ENCODE data around the gene RAPGEF6. TPM values are rescaled to one million over a fixed set of nuclear protein-coding genes. Genes with fewer than 3 reads are reported as not detected.

Gene RAPGEF6
- total RNA-seq, 1 donor from 2014 or later = 12.9 TPM

DNA sequence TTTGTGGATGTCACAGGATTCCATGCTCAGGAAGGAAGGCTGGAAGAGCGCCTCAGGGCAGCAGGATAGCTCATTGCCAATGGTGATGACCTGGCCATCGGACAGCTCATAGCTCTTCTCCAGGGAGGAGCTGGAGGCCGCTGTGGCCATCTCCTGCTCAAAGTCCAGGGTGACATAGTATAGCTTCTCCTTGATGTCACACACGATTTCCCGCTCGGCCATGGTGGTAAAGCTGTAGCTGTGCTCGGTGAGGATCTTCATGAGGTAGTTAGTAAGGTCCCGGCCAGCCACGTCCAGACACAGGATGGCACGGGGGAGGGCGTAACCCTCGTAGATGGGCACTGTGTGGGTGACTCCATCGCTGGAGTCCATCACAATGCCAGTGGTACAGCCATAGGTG is 24.3 kb upstream of the RAPGEF6 start:
- TF ChIP-seq CTCF (conservative IDR thresholded peaks at IDR 0.05; ENCODE audit: low read depth, low read length) = no peak
- DNase-seq (ENCODE audit: low read depth) = no peak
- no peak overlapping the region for H3K4me3 ChIP-seq (ENCODE audit: low read depth, low read length)

DNA sequence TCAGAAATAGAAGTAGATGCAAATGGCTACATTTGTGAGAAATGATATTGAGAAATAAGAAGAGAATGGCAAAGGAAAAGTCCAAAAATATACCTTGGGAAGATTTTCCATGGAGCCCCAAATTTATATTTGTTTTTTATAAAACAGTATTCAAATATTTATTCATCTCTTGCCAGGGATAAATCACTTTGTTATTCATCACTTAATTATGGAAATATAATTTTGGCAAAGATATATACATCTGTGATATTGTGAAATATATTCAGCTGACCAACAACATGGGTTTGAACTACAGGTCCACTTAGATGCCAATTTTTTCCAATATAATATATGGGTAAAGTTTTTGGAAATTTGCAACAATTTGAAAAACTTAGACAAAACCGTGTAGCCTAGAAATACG is 19.7 kb upstream of the RAPGEF6 start:
- TF ChIP-seq CTCF (conservative IDR thresholded peaks at IDR 0.05; ENCODE audit: low read depth, low read length) = no peak
- no peak overlapping the region for H3K4me3 ChIP-seq (ENCODE audit: low read depth, low read length)
- no peak for DNase-seq (ENCODE audit: low read depth)

DNA sequence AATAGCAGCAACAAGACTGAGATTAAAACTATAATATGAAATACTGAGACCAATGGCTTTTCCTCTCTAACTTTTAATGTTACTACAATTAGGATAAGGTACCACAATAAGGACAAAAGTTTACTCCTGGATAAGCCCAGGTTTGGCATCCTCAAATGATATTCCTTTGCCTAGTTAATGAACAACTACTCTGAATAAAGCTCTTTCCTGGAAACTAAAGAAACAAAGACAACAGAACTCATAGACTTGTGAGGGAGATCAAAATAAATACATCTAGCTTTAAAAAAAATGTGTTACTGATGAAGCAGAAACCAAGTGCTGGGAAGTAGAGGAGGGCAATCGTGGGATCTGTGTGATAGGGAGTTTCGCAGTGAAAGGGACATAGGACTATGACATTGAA is 19.3 kb upstream of the RAPGEF6 start:
- DNase-seq (ENCODE audit: low read depth) = no peak
- no peak for TF ChIP-seq CTCF (conservative IDR thresholded peaks at IDR 0.05; ENCODE audit: low read depth, low read length)
- H3K4me3 ChIP-seq (ENCODE audit: low read depth, low read length) = no peak overlapping the region

- no peak for DNase-seq (ENCODE audit: low read depth)
- TF ChIP-seq CTCF (conservative IDR thresholded peaks at IDR 0.05; ENCODE audit: low read depth, low read length) = no peak
- no peak overlapping the region for H3K4me3 ChIP-seq (ENCODE audit: low read depth, low read length)
These were observed 14.1 kb upstream of the RAPGEF6 start for GRCh38 chr5:131649161-131649560.

DNA sequence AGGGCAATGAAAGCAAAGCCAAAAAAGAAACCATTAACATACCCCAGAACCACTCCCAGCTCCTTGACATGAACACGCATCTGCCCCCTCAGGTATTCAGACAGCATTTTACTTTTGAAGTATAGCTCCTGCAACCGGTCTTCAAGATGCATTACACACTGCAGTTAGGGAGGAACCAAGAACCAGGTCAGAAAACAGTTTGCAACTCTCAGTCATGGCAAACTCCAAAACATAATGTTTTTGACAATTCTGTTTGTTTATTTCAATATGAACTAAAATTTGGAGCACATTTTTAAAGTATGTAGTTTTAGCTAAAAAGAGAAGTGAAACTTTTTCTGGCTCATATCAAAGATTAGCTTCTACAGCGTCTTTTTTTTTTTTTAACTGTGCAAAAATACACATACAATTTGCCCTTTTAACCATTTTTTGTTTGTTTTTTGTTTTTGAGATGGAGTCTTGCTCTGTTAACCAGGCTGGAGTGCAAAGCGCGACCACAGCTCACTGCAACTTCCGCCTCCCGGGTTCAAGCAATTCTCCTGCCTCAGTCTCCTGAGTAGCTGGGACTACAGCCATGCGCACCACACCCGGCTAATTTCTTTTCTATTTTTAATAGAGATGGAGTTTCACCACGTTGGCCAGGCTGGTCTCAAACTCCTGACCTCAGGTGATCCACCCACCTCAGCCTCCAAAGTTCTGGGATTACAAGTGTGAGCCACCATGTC is 12.2 kb upstream of the RAPGEF6 start:
- no peak for DNase-seq (ENCODE audit: low read depth)
- TF ChIP-seq CTCF (conservative IDR thresholded peaks at IDR 0.05; ENCODE audit: low read depth, low read length) = no peak
- H3K4me3 ChIP-seq (ENCODE audit: low read depth, low read length) = no peak overlapping the region

- DNase-seq (ENCODE audit: low read depth) = no peak
- TF ChIP-seq CTCF (conservative IDR thresholded peaks at IDR 0.05; ENCODE audit: low read depth, low read length) = no peak
- H3K4me3 ChIP-seq (ENCODE audit: low read depth, low read length) = no peak overlapping the region
These were observed 9.8 kb upstream of the RAPGEF6 start for GRCh38 chr5:131644822-131645221.

DNA sequence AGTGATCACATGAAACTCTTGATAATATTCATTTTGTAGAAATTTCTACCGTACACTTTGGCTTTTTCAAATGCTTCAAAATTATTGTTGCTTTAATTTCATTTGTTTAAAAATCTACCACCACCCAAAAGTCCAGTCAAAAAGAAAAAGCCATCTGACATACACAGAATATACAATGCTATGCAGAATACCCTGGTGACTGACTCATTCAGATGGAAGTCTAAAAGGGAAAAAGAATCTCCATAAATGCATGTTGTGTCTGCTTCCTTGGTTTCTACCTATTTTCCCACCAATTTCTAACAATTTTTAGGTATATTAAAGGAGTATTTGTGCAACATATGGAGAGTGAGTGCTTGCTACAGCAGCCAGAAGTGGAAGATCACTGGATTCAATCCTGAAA is 9.3 kb upstream of the RAPGEF6 start:
- no peak for TF ChIP-seq CTCF (conservative IDR thresholded peaks at IDR 0.05; ENCODE audit: low read depth, low read length)
- DNase-seq (ENCODE audit: low read depth) = no peak
- H3K4me3 ChIP-seq (ENCODE audit: low read depth, low read length) = no peak overlapping the region

Data from epithelial cell of proximal tubule (primary cell).